Mucosa of descending colon (tissue), 3 donors: ENCODE data around the gene RNF180. TPM values are rescaled to one million over a fixed set of nuclear protein-coding genes. Genes with fewer than 3 reads are reported as not detected.

ENCODE experiments used
- ATAC-seq: fragments of 200-7000 bp; cut with Tn5 transposase; one replicate; pipeline ENCODE4 v1.9.1; 2020; ENCODE audit warnings: mild to moderate bottlenecking, moderate library complexity
- DNase-seq, 3 donors: peaks; one replicate each; pipeline ENCODE4 v3.0.0-alpha.2; 2020
- H3K36me3 ChIP-seq: fragments of 200-600 bp; one replicate; pipeline ENCODE4 v1.8.0; 2021; ENCODE audit warnings: low read depth, mild to moderate bottlenecking
- H3K4me1 ChIP-seq: fragments of 200-600 bp; one replicate; pipeline ENCODE4 v1.8.0; 2021; ENCODE audit warnings: low read depth, mild to moderate bottlenecking
- H3K4me3 ChIP-seq: fragments of 200-600 bp; one replicate; pipeline ENCODE4 v1.8.0; 2021; ENCODE audit warnings: mild to moderate bottlenecking
- H3K9me3 ChIP-seq: fragments of 200-600 bp; one replicate; pipeline ENCODE4 v1.8.0; 2021; ENCODE audit warnings: mild to moderate bottlenecking
- CTCF ChIP-seq: fragments of 200-600 bp; IDR thresholded peaks from one replicate; pipeline ENCODE4 v1.8.0; 2022; ENCODE audit warnings: antibody characterized with exemption, mild to moderate bottlenecking
- intact Hi-C, 2 donors: fragments of 100-400 bp; cut with DNase I in 1 of 2; cut with micrococcal nuclease in 1 of 2; formaldehyde crosslinking; loops; one replicate each; pipeline versions ENCODE4 v1.11.0 to v1.11.1; 2022; cut with DNase I, micrococcal nuclease
- total RNA-seq, 3 donors: library from RNA; stranded (reverse); fragmentation: NEBNext Ultra II Directional in 2 of 3; extraction: Animal tissue kit (Norgen Biotek cat#: 25700) in 2 of 3; gene quantifications; one replicate each; pipeline versions ENCODE4 v1.2.1 to v1.2.4, GENCODE V29; 2021 to 2023
- donor health status: DM: no; HTN: no; CAD: no; lungs with moderate emphysema.
- donor health status: DM: no; HTN: no; CAD: no.
- donor health status: DM: no; HTN: yes; CAD: no.

The RNF180 gene
- total RNA-seq, 3 donors from 2014 or later = 0.96 to 15.0 (median 2.8) TPM

- H3K4me1 ChIP-seq = no peaks in the 10 kb centered on the region
- DNase-seq = no peak
- H3K4me3 ChIP-seq = no peak overlapping the region
- no peak for TF ChIP-seq CTCF
- peaks cover 4% of the 10 kb centered on the region for H3K9me3 ChIP-seq
- no peaks in the 10 kb centered on the region for H3K36me3 ChIP-seq
- intact Hi-C loops = loop anchor here in 1 of 2 donors (10.0 kb wide), 1 partner anchor 475 kb away; no protein-coding TSS in a partner anchor
- no peak for ATAC-seq
These were observed 15.7 kb upstream of the RNF180 start for GRCh38 chr5:64149857-64150521.

- no peak overlapping the region for H3K4me3 ChIP-seq
- DNase-seq (no peak), ATAC-seq (no peak)
- H3K9me3 ChIP-seq = peaks cover 4% of the 10 kb centered on the region
- no peaks in the 10 kb centered on the region for H3K4me1 ChIP-seq
- H3K36me3 ChIP-seq = no peaks in the 10 kb centered on the region
- intact Hi-C loops = no loop called here
- no peak for TF ChIP-seq CTCF
These were observed 9.4 kb upstream of the RNF180 start for GRCh38 chr5:64156261-64156660.

GRCh38 chr5:64158827-64159226 lies 6.8 kb upstream of the RNF180 start:
- no peaks in the 10 kb centered on the region for H3K9me3 ChIP-seq
- TF ChIP-seq CTCF = no peak
- intact Hi-C loops = no loop called here
- H3K36me3 ChIP-seq = no peaks in the 10 kb centered on the region
- no peak overlapping the region for H3K4me3 ChIP-seq
- H3K4me1 ChIP-seq = no peaks in the 10 kb centered on the region
- DNase-seq (no peak), ATAC-seq (no peak)

GRCh38 chr5:64160201-64160600 lies 5.4 kb upstream of the RNF180 start:
- intact Hi-C loops = no loop called here
- Histone ChIP-seq H3K4me1 (no peaks in the 10 kb centered on the region), H3K4me3 (no peak overlapping the region), H3K9me3 (no peaks in the 10 kb centered on the region), H3K36me3 (no peaks in the 10 kb centered on the region)
- no peak for ATAC-seq
- no peak for TF ChIP-seq CTCF
- DNase-seq = no peak

- ATAC-seq = no peak
- Histone ChIP-seq H3K9me3 (no peaks in the 10 kb centered on the region), H3K36me3 (no peaks in the 10 kb centered on the region), H3K4me3 (no peak overlapping the region), H3K4me1 (no peaks in the 10 kb centered on the region)
- DNase-seq = no peak
- intact Hi-C loops = no loop called here
- no peak for TF ChIP-seq CTCF
These were observed 4.2 kb upstream of the RNF180 start for GRCh38 chr5:64161420-64161819.

- no peak for TF ChIP-seq CTCF
- no peak for DNase-seq
- H3K36me3 ChIP-seq = no peaks in the 10 kb centered on the region
- no peak for ATAC-seq
- H3K4me1 ChIP-seq = no peaks in the 10 kb centered on the region
- intact Hi-C loops = no loop called here
- no peak overlapping the region for H3K4me3 ChIP-seq
- no peaks in the 10 kb centered on the region for H3K9me3 ChIP-seq
These were observed 2.5 kb upstream of the RNF180 start for GRCh38 chr5:64163135-64163534.
